Stimulated activated CD8-positive, alpha-beta memory T cell treated with anti-CD3 and anti-CD28 coated beads, Interleukin-4, amount 100 ng/mL, for 48 hours (primary cell): ENCODE measurements around the gene RBMS2.
A peak's percentile ranks its signal among the peaks of the same experiment; 100 is the strongest.

Experiments
- DNase-seq: peaks from one replicate; pipeline ENCODE4 v3.0.0-alpha.2; 2020

Gene RBMS2

GRCh38 chr12:56589783-56590182, 68.2 kb downstream of the RBMS2 start:
- no peak for DNase-seq

GRCh38 chr12:56590237-56590830, 68.7 kb downstream of the RBMS2 start:
- DNase-seq: peak; percentile 36

GRCh38 chr12:56591126-56591525, 69.5 kb downstream of the RBMS2 start:
- DNase-seq: no peak

GRCh38 chr12:56591961-56592360, 70.3 kb downstream of the RBMS2 start:
- DNase-seq: no peak

GRCh38 chr12:56593909-56594621, 72.4 kb downstream of the RBMS2 start:
- DNase-seq: peak; percentile 80

- no peak for DNase-seq
These were observed 75.2 kb downstream of the RBMS2 start for GRCh38 chr12:56596815-56597214.

- DNase-seq: no peak
These were observed 77.4 kb downstream of the RBMS2 start for GRCh38 chr12:56599041-56599440.

GRCh38 chr12:56599797-56600196, 78.2 kb downstream of the RBMS2 start:
- DNase-seq: no peak

- DNase-seq: no peak
These were observed 79.1 kb downstream of the RBMS2 start for GRCh38 chr12:56600753-56601152.

GRCh38 chr12:56601503-56601902, 79.9 kb downstream of the RBMS2 start:
- DNase-seq: peak; percentile 45

- no peak for DNase-seq
These were observed 80.6 kb downstream of the RBMS2 start for GRCh38 chr12:56602239-56602638.

GRCh38 chr12:56604355-56604754, 82.7 kb downstream of the RBMS2 start:
- no peak for DNase-seq

- DNase-seq: no peak
These were observed 93.0 kb downstream of the RBMS2 start for GRCh38 chr12:56614627-56615026.

- no peak for DNase-seq
These were observed 94.6 kb downstream of the RBMS2 start for GRCh38 chr12:56616244-56616643.

- DNase-seq: no peak
These were observed 95.3 kb downstream of the RBMS2 start for GRCh38 chr12:56616925-56617324.

GRCh38 chr12:56622535-56622934, 100.9 kb downstream of the RBMS2 start:
- DNase-seq: no peak

- no peak for DNase-seq
These were observed 105.1 kb downstream of the RBMS2 start for GRCh38 chr12:56626701-56627100.

- DNase-seq: peak; percentile 75
These were observed 107.2 kb downstream of the RBMS2 start for GRCh38 chr12:56628671-56629458.

- DNase-seq: peak; percentile 65
These were observed 108.0 kb downstream of the RBMS2 start for GRCh38 chr12:56629459-56630179.

- peak; percentile 91 for DNase-seq
These were observed 108.6 kb downstream of the RBMS2 start, which contains the start of gene BAZ2A for GRCh38 chr12:56630180-56630632. TSS of gene BAZ2A (minus strand) at chr12:56630326. CDS start at chr12:56617530, 12,796 bp downstream.

GRCh38 chr12:56631790-56632700, 110.4 kb downstream of the RBMS2 start:
- peak; percentile 79 for DNase-seq
